GM21360 (cell line): ENCODE results near the gene NR1H4.
"Not testable (repeated sequence)": the region's sequence is repeated elsewhere in the genome, so short reads cannot be mapped to it uniquely, and the experiment has no call there.

Experiments
- ATAC-seq: cut with Tn5 transposase; IDR thresholded peaks from one replicate; pipeline ENCODE4 v1.9.1; 2021; ENCODE audit warnings: mild to moderate bottlenecking, moderate library complexity; ENCODE audit not compliant: unreplicated experiment

NR1H4 gene

DNA sequence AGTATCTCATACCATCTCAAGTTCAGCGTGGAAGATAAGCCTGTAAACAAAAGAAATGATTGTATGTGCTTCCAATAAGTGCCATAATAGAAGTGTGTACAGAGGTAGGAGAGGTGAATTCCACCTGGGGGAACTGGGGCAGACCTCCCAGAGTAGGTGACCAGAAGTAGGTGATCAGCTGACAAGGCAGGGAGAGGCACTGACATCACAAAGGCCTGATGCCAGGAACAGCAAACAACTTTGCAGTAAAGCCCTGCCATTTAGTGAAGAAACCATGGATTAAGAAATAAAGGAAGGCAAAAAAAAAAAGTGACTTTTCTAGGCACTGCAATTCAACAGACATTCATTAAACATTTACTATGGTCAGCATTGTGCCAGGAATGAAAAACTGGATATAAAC lies 31.1 kb downstream of the NR1H4 start:
- no peak for ATAC-seq

DNA sequence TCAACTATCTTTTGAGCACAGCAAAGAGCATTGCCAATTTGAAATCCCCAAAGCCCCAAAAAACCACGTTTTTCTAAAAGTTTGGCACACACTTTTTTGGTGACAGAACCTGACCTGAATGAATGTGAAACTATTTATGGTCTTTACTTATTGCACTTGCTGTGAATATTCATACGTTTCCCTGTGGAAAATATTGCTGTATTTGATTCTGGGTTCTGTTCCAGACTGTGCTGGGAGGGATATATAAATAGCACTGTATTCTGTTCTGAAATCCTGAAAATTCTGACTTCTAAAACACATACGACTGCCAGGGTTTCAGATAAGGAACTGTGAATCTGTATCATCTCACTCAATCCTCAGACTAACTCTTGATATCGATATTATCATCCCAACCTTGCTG lies 35.1 kb downstream of the NR1H4 start:
- ATAC-seq: no peak

GRCh38 chr12:100512692-100513091 lies 39.0 kb downstream of the NR1H4 start:
- no peak for ATAC-seq

DNA sequence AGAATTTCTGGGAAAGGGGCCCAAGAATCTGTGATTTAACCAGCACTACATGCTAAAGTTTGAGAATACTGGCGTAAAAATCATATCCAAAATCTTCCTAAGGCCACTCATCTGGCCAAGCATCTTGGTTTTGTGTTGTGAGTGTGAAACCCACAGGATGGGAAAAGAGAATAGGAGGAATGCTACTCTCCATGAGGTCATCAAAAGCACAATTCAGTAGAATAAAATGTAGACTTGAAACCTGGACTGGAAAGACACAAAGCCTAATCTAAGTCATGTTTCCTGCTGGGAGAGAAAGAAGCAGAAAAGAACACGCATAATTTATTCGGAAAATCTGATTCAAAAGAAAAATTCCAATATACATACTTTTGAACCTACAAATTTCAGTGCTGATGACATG lies 42.3 kb downstream of the NR1H4 start:
- no peak for ATAC-seq

DNA sequence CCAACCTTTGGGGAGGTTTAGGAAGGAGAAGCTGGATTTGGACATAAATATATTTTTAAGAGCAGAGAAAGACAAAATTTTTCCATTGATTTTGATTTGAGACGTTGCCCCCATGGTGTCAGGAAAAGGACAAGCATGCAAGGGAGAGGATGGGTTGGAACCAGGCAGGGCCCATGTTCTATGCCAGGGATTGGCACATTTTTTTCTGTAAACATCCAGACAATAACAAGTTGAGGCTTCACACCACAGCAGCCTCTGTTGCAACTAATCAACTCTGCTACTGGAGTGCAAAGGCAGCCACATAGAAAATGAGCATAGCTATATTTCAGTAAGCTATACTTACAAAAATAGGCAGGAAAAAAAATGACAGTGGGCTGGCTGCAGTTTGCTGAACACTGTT lies 44.7 kb downstream of the NR1H4 start:
- ATAC-seq: no peak

GRCh38 chr12:100520048-100520769 lies 46.5 kb downstream of the NR1H4 start:
- no peak for ATAC-seq

DNA sequence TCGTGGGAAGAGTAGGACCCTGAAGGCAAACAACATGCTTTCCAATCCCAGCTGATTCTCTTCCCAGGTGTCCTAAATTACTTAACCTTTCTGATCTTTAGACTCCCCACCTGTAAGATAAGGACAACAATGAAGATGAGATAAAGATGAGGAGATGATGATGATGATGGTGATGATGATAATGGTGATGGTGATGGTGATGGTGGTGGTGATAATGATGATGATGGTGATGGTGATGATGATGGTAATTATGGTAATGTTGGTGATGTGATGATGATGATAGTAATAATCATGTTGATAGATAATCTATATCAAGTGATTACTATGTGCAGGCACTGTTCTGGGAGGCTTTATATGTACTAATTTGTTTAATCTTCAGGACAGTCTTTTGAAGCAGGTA lies 48.3 kb downstream of the NR1H4 start:
- no peak for ATAC-seq

- no peak for ATAC-seq
Measured at GRCh38 chr12:100528034-100528433, 54.4 kb downstream of the NR1H4 start.

GRCh38 chr12:100528471-100529127 lies 54.9 kb downstream of the NR1H4 start:
- no peak for ATAC-seq

DNA sequence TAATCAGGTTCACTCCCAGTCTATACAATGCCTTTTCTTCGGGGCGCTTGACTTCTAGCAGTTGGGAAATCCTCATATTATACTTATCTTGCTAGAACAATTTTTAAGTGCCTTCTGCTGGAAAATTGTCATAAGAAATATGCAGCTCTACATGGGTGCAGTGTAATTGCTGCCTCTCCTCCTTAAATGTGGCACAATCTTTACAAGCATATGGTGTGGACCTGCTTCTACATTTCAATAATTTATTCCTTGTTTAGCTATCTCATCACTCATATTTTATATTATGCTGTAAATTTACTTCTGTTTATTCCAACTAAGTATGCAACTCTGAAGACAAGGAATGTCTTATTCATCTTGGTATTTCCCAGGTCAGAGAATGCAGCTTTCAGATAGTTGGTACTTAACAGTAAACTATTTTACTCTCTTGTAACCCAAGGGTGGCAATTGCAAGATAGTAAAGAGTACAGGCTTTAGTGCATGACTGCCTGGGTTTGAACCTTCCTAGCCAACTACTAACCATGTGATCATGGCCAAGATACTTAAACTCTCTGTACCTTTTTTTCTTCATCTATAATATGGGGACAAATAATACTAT lies 56.2 kb downstream of the NR1H4 start:
- ATAC-seq: no peak

- ATAC-seq: no peak
Measured at GRCh38 chr12:100533376-100533775, 59.7 kb downstream of the NR1H4 start.

DNA sequence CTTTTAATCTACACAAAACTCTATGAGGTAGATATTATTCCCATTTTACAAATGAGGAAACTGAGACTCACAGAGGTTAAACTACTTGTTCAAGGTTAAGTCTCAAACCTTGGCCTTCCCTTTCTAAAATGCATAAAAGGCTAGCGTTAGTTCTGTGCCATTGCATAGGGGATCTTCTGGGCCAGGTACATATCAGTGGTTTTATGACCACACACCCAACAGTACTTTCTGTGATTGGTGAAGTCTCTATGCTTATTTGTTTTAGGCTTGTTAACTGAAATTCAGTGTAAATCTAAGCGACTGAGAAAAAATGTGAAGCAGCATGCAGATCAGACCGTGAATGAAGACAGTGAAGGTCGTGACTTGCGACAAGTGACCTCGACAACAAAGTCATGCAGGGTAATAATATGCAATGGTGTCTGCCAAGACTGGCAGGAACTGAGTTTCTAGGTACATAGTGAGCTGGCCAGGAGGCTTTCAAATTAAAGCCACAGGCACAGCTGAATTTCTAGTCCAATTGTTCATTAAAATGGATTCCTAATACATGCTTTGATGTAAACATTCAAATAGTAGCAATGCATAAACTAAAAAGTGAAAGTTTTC lies 61.1 kb downstream of the NR1H4 start:
- ATAC-seq: no peak

- no peak for ATAC-seq
Measured at GRCh38 chr12:100539202-100539601, 65.5 kb downstream of the NR1H4 start.

- ATAC-seq: no peak
Measured at GRCh38 chr12:100544165-100544564, 70.5 kb downstream of the NR1H4 start.

GRCh38 chr12:100545092-100545491 lies 71.4 kb downstream of the NR1H4 start:
- ATAC-seq: no peak

DNA sequence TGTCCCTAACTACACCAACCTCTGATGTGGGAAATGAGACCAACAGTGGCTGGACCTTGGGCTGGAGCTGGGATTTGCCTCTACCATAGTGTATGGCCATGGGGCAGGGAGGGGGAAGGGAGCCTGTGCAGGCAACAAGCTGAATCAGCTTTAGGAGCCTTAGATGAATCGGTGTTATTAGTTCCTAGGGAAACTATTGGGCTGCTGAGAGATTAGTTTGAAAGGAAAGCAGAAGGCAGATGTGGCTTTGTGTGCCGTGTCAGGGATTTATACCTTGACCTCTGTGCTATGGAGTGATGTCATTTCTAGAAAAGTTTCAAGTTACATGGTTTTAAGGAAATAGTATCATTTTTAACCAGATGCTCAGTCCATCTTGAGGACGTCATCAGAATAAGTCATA lies 80.3 kb downstream of the NR1H4 start:
- ATAC-seq: no peak

GRCh38 chr12:100554608-100555077 lies 81.0 kb downstream of the NR1H4 start:
- ATAC-seq: no peak

DNA sequence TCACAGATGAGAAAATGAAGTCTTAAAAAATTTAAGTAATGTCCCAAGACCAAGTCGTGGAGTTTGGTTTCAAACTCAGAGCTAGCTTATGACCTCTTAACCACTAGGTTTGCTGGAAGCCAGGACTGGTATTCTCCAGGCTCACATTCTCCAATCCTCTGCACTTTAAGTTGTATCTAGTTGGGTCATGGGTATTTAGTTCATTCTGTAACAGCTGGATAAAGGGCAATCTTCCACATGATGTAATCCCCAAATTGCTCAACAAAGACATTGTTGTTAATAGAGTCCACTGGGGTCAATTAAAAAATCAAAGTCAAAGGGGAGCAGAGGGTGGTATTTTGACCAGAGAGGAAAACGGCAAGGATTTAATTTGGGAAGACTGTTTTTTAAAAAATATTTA lies 82.1 kb downstream of the NR1H4 start:
- no peak for ATAC-seq

GRCh38 chr12:100557357-100557756 lies 83.7 kb downstream of the NR1H4 start:
- ATAC-seq: no peak

- ATAC-seq: not testable (repeated sequence)
Measured at GRCh38 chr12:100559261-100559660, 85.6 kb downstream of the NR1H4 start.

GRCh38 chr12:100564090-100564489 lies 90.4 kb downstream of the NR1H4 start:
- ATAC-seq: no peak
